DMS114 treated with DMSO at 0.1 percent for 48 hours (cell line): ENCODE data around the gene COL23A1.

ENCODE experiments used
- DNase-seq: peaks from one replicate; lab custom pipeline; 2025; ENCODE audit not compliant: unreplicated experiment; lab: John Stamatoyannopoulos, UW

The COL23A1 gene

GRCh38 chr5:178439493-178440180 lies 150.6 kb downstream of the COL23A1 start:
- DNase-seq, result no peak

DNA sequence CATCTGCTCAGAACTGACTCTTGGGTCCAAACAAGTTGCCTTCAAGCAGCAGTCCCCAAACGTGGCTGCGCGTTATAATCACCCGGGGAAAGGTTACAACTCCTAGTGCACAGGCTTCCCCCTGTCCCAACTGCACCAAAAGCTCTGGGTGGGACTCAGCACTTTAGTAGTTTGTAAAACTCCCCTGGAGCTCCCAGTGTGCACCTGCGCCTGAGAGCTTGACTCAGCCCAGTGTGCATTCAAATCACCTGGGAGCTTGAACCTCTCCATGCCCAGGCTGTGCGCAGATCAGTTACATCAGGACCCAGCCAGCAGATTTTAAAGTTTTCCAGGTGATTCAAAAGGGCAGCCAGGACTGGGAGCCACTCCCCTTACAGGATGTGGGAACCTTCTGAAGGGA lies 151.4 kb downstream of the COL23A1 start:
- no peak for DNase-seq

DNA sequence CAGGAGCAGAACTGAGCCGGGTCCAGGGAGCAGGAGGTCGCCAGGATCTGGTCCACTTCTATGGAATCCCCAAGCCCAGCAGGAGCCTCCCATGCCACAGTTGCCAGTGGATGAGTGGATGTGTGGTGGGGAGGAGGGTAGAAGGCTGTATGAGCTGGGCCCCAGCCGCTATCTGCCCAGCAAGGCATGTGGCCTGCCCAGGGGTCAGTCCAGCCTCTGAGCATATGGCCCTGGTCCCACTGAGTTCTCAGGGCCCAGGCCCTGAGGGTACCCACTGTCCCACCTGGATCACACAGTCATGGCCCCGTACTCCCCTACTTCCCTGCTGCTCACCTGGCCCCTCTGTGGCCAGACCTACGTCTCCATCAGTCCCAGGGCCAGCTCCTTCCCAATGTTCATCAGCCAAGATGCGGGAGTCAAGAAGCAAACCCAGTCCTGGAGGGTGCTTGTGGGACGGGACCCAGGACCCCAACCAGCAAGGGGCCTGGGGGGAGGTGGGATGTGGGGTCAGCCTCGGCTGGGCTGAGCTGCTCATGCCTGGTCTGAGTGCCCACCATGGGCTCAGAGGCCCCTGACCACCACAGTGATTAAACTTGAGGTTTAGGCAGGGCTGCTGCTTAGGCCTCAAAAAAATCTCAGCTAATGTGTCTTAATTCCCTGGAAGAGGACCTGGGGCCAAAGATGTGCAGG lies 152.7 kb downstream of the COL23A1 start:
- no peak for DNase-seq

DNA sequence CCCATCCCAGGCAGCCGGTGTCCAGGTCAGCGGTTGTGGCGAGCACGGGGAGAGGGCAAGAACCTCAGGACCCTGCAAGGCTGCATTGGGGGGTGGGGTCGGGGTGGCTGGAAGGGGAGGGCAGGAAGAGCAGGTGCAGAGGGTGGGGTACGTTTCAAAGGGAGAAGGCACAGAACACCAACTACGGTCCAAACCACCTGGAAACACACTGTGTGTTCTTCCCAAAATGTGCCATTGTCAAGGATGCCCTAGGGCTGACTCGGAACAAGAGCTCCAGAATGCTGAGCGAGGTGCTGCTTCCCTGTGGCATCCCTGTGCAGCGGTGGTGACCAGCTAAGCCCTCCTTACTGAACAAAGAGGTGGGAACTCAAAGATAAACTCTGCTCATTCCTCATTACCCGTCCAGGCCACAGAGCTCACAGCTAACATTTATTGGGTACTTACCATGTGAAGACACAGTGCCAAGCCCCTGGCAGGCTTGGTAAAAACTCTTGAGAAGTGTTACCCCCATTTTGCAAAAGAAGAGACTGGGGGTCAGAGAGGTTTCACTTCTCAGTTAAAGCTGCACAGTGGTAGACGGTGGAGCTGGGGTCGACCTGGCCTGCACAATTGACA lies 153.8 kb downstream of the COL23A1 start:
- DNase-seq, result no peak

GRCh38 chr5:178435321-178436238 lies 154.6 kb downstream of the COL23A1 start:
- no peak for DNase-seq

DNA sequence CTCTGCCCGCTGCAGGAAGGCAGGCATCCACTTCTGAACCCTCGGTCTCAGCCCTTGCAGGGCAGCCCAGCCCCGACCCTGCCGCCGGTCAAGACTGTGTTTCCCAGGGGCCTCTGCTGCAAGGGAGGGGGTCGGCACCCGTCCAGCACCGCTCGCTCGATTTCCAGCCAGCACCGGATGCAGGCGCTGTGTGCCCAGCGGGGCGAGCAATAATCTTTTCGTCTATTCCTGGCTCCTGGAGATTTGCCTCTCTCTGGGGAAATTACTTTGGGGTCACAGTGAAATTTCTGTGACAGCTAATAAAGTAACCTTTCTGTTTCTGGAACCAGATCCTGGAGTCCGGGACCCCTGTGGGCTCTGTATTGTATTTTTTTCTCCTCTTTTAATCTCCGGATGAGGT lies 155.3 kb downstream of the COL23A1 start:
- DNase-seq, result no peak

- DNase-seq, result no peak
These were observed 156.0 kb downstream of the COL23A1 start for GRCh38 chr5:178434016-178434761.

DNA sequence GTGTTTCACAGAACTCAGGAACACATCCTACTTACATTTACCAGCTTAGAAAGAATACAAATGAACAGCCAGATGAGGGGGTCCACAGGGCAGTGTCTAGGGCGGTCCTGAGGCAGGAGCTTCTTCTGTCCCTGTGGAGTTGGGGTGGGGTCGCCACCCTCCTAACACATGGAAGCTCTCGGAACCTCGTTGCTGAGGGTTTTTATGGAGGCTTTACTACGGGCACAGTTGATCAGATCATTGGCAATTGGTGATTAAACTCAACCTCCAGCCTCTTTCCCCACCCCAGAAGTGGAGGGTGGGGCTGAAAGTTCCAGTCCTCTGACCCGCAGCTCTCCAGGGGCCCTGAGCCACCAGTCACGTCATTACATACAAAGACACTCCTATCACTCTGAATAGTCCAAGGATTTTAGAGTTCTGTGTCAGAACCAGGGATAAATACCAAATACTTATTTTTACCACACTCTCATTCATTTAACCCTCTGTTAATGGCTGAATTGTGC lies 156.9 kb downstream of the COL23A1 start:
- no peak for DNase-seq

- no peak for DNase-seq
These were observed 157.5 kb downstream of the COL23A1 start for GRCh38 chr5:178432421-178433272.

GRCh38 chr5:178431782-178432165 lies 158.4 kb downstream of the COL23A1 start:
- DNase-seq, result no peak

DNA sequence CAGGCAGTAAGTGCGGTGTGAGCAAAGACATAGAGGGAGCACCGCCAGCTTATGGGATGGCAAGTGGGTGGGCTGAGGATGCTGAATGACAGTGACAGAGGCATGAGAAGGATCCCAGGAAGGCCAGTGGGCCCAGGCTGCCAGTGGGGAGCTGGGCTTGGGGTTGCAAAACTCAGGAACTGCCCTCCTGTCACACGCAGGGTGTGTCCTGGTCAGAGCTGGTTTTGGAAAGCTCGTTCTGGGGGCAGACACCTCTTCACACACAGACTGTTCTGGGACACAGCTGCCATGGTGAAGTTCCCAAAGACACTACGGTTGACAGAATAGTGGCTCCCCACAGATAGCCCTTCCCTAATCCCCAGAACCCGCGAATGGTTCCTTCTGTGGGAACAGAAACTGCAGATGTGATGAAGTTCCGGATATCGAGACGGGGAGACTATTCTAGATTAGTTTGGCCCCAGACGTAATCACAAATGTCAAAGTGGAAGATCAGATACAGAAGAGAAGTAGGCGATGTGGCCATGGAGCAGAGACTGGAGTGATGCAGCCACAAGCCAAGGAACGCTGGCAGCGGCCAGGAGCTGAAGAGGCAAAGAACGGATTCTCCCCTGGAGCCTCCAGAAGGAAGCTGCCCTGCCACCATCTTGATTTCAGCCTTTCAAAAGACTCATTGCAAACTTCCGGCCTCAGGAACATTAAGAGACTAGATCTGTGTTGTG lies 159.0 kb downstream of the COL23A1 start:
- DNase-seq, result no peak

DNA sequence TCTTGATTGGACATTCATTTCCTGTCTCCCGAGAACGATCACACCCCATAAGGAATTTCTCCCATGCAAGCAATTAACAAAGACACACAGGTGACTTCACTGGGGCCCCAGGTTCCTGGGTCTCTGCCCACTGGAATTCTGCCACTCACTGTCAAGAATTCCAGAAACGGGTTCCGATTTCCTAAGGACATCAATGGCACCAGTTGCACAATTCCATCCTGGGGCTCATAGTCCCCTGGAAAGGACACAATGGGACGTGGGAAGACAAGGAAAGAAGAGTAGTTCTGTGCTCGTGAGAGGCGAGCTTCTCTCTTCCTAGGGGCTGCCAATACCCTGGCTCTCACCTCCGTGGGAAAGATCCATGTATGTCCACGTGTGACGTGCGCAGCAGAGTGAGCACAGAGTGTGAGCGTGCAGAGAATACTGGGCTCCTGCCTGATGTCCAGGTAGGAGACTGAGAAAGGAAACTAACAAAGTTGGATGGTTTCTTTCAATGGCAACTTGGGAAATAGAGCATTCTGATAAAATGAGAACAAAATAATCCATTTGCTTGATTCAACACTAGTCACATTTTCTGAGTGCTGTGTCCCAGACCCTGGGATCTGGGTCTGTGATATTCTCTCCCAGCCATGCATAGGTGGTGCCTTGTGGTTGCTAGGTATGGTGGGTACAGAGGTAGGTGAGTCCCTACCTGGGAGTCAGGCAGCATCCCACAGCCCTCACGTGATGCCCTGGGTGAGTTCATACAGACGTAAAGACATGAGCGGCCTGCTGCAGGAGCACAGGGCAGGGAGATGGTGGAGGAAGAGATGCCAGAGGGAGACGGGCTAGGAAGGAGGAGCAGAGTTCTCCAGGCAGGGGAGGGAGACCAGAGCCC lies 159.8 kb downstream of the COL23A1 start:
- DNase-seq, result no peak

DNA sequence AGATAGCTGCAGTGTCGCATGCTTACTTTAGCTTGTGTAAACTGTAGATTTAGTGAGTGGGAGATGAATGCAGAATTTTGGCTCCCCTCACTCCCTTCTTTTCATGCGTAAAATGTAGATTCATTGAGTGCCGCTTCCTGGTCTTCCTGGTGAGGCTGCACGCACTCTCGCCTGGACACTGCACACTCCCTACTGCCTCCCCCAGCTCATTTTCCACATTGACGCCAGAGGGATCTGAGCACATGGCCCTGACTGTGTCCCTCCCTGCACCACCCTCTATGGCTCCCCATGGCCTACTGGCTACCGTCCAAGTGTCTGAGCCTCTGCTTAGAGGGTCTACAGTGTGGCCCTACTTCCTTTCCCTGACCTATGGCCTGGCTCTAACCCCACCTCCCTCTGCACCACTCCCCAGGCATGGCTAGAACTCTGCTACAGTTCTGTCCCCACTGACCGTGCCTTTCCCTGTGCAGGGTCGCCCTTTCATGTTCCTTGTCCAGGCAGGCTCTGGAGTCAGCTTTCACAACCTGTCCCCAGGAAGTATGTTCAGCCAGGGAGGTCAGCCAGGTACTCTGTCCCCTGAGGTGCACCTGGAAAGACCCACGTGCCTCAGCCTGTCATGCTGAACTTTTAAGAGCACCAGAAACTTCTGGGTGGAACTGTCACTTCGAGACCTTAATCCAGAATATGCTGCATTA lies 160.6 kb downstream of the COL23A1 start:
- no peak for DNase-seq

GRCh38 chr5:178429156-178429468 lies 161.1 kb downstream of the COL23A1 start:
- DNase-seq, result no peak

DNA sequence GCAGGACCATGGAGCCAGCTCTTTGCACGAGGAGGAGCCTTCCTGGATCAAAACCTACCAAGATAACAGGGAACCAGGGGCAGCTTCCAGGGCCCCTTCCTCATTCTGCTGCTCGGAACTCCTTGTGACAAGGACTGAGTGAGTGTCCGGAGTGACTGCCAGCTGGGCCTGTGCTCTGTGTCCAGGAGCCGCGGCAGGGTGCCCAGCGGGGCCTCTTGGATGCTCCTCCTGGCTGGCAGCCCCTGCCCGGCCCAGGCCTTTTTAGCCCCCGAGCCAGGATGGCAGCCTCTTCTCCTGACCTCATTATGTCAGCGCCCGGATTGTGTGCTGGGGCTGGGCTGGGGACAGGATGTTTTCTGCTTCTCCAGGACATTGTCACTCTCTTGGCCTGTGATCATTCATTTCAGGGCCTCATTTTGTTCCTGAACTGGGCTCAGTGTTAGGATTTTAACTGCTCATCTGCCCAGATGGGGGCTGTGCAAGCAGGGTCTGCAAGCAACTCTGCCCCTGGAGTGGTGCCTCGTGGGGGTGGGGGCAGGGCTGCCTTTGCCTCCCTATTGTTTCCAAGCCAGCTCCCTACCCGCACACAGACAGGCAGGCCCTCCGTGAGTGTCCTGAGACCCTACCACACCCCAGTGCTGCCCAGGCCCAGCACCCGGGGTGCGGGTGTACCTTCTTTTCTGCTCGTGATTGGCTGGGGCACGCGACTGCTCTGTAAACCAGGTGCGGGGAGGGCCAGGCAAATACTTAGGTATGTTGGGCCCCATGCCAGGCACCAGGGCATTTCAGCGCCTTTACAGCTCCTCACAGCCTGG lies 161.6 kb downstream of the COL23A1 start:
- no peak for DNase-seq

DNA sequence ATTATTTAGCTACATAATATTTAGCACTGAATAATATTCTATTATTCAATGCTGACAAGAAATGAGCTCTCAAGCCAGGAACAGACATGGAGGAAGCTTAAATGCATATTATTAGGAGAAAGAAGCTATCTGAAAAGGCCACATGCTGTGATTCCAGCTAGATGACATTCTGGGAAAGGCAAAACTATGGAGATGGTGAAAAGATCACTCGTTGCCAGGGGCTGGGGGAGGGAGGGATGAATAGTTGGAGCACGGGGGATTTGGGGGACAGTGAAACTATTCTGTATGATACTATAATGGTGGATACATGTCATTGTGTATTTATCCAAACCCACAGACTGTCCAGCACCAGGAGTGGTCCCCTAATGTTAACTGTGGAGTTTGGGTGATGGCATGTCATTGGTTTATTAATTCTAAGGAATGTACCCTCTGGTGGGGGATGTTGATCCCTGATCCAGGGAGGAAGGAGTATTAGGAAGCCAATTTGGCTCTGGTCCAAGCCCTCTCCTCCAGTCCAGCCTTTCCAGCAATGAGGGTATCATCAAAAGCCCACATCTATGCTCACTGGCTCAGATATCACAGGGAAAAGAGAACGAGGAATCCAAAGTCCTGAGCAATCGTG lies 162.5 kb downstream of the COL23A1 start:
- no peak for DNase-seq
